DOHH2 (cell line): ENCODE data around the gene DLX4.

Experiments
- H3F3A ChIP-seq: fragments of 200-600 bp; sonication (generic), shearing (Covaris generic); 2 replicates; pipeline ENCODE4 v1.6.0; 2016; ENCODE audit warnings: antibody characterized with exemption, mild to moderate bottlenecking; ENCODE audit not compliant: control insufficient read depth, insufficient read depth
- H3K27ac ChIP-seq: fragments of 200-600 bp; sonication (generic); 2 replicates; pipeline ENCODE4 v1.5.1; 2014; ENCODE audit warnings: low read depth, mild to moderate bottlenecking, low read length, moderate library complexity
- H3K27me3 ChIP-seq: fragments of 200-600 bp; sonication (generic); 2 replicates; pipeline ENCODE4 v1.6.1; 2014; ENCODE audit warnings: mild to moderate bottlenecking, low read length, mixed read lengths; ENCODE audit not compliant: control insufficient read depth
- H3K36me3 ChIP-seq: fragments of 200-600 bp; sonication (generic); 2 replicates; pipeline ENCODE4 v1.6.1; 2014; ENCODE audit warnings: mild to moderate bottlenecking, low read length, moderate library complexity, mixed read lengths; ENCODE audit not compliant: control insufficient read depth
- H3K4me1 ChIP-seq: fragments of 200-600 bp; sonication (generic); 2 replicates; pipeline ENCODE4 v1.6.1; 2014; ENCODE audit warnings: mild to moderate bottlenecking, low read length, mixed read lengths; ENCODE audit not compliant: control insufficient read depth
- H3K4me2 ChIP-seq: fragments of 200-600 bp; sonication (generic); 2 replicates; pipeline ENCODE4 v1.6.0; 2014; ENCODE audit warnings: mild to moderate bottlenecking, low read length, moderate library complexity
- H3K4me3 ChIP-seq: fragments of 200-600 bp; sonication (generic); 2 replicates; pipeline ENCODE4 v1.5.1; 2014; ENCODE audit warnings: mild to moderate bottlenecking, low read length, mixed read lengths
- H3K79me2 ChIP-seq: fragments of 200-600 bp; sonication (generic); 2 replicates; pipeline ENCODE4 v1.6.1; 2014; ENCODE audit warnings: mild to moderate bottlenecking, low read length, mixed read lengths; ENCODE audit not compliant: control insufficient read depth
- H3K9me2 ChIP-seq: fragments of 200-600 bp; sonication (generic); replicated peaks from 2 replicates; pipeline ENCODE4 v1.6.1; 2014; ENCODE audit warnings: mild to moderate bottlenecking, low read length, mixed read lengths; ENCODE audit not compliant: control insufficient read depth
- H3K9me3 ChIP-seq: fragments of 200-600 bp; sonication (generic); 2 replicates; pipeline ENCODE4 v1.6.1; 2014; ENCODE audit warnings: antibody characterized with exemption, low read length, mixed read lengths; ENCODE audit not compliant: control insufficient read depth, insufficient read depth
- H4K20me1 ChIP-seq: fragments of 200-600 bp; sonication (generic); 2 replicates; pipeline ENCODE4 v1.6.0; 2014; ENCODE audit warnings: low read depth, mild to moderate bottlenecking, antibody characterized with exemption, low read length, moderate library complexity; ENCODE audit not compliant: control insufficient read depth, insufficient read depth
- CTCF ChIP-seq: fragments of 200-600 bp; sonication (generic); IDR thresholded peaks from one replicate; pipeline ENCODE4 v1.5.1; 2014; ENCODE audit warnings: antibody characterized with exemption, mild to moderate bottlenecking, low read depth, low read length; ENCODE audit not compliant: poor library complexity, severe bottlenecking
- EZH2phosphoT487 ChIP-seq: fragments of 200-600 bp; sonication (generic); IDR thresholded peaks from 2 replicates; pipeline ENCODE4 v1.6.1; 2017; ENCODE audit warnings: borderline replicate concordance, mild to moderate bottlenecking, antibody characterized with exemption, low read length, moderate library complexity, mixed read lengths

DLX4 gene

DNA sequence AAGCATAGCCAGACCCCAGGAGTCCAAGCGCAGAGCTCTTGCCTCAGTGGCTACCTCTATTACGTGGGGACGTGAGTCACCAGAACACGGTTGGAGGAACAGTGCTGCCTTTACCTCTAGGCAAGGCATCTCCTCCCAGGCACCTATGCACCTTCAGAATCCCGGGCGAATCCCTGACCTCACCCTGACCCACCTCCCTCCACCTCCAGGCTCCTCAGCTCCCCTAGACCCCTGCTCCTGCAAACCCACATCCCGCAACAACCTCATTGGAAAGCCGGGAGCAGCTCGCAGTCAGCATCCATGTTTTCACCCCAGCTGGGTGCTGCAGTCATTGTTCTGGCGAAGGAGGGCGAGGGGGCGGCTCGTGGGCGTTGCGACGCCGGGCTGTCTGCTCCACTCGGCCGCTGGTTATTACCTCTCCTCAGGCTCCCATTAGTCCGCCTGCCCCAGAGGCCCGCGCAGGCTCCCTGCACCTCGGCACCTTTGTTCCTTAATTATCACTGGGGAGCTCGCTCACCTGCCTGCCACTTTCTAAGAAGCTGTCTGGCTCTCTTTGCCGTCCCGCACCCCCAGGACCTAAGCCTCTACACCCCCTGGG is 24.6 kb upstream of the DLX4 start:
- Histone ChIP-seq H4K20me1 (no peaks in the 10 kb centered on the region), H3K9me3 (no peaks in the 10 kb centered on the region), H3K4me3 (no peak overlapping the region), H3K27me3 (no peaks in the 10 kb centered on the region), H3K4me2 (no peak overlapping the region), H3K27ac (no peak overlapping the region), H3K79me2 (no peaks in the 10 kb centered on the region), H3K9me2 (no peaks in the 10 kb centered on the region), H3F3A (no peaks in the 10 kb centered on the region), H3K36me3 (no peaks in the 10 kb centered on the region), H3K4me1 (no peaks in the 10 kb centered on the region)
- no peak for TF ChIP-seq EZH2phosphoT487
- no peak for TF ChIP-seq CTCF

DNA sequence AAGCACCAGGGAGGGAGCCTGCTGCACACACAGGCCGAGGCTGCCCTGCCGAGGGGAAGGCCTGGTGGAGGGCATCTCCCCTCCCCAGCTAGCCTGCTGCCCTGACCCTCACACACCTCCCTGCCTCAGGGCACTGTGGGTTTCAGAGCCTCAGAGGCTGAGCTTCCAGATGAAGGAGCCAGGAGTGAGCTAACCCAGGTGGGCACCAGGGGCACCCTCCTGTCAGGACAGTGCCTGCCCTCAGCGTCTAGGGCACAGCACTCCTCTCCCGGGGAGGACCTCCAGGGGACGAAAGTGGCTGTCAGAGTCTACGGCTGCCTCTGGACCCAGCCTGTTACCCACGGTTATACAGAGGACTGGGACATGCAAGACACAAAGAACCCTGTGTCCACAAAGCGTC is 22.8 kb upstream of the DLX4 start:
- Histone ChIP-seq H3K27ac (no peak overlapping the region), H3K4me3 (no peak overlapping the region), H3K9me3 (no peaks in the 10 kb centered on the region), H3K36me3 (no peaks in the 10 kb centered on the region), H3F3A (no peaks in the 10 kb centered on the region), H3K9me2 (no peaks in the 10 kb centered on the region), H3K4me2 (no peak overlapping the region), H4K20me1 (no peaks in the 10 kb centered on the region), H3K27me3 (no peaks in the 10 kb centered on the region), H3K79me2 (no peaks in the 10 kb centered on the region), H3K4me1 (no peaks in the 10 kb centered on the region)
- no peak for TF ChIP-seq EZH2phosphoT487
- no peak for TF ChIP-seq CTCF

GRCh38 chr17:49946964-49947584 is 21.9 kb upstream of the DLX4 start:
- Histone ChIP-seq H3K27ac (no peak overlapping the region), H3F3A (no peaks in the 10 kb centered on the region), H4K20me1 (no peaks in the 10 kb centered on the region), H3K4me2 (no peak overlapping the region), H3K4me3 (no peak overlapping the region), H3K79me2 (no peaks in the 10 kb centered on the region), H3K36me3 (no peaks in the 10 kb centered on the region), H3K27me3 (no peaks in the 10 kb centered on the region), H3K4me1 (no peaks in the 10 kb centered on the region), H3K9me2 (no peaks in the 10 kb centered on the region), H3K9me3 (no peaks in the 10 kb centered on the region)
- TF ChIP-seq EZH2phosphoT487 (no peak), CTCF (no peak)
